GM18868 (cell line): ENCODE measurements around the gene SYT9.

Experiments used
- ATAC-seq: cut with Tn5 transposase; IDR thresholded peaks from one replicate; pipeline ENCODE4 v1.9.1; 2021; ENCODE audit warnings: mild to moderate bottlenecking, moderate library complexity; ENCODE audit not compliant: unreplicated experiment

The SYT9 gene

DNA sequence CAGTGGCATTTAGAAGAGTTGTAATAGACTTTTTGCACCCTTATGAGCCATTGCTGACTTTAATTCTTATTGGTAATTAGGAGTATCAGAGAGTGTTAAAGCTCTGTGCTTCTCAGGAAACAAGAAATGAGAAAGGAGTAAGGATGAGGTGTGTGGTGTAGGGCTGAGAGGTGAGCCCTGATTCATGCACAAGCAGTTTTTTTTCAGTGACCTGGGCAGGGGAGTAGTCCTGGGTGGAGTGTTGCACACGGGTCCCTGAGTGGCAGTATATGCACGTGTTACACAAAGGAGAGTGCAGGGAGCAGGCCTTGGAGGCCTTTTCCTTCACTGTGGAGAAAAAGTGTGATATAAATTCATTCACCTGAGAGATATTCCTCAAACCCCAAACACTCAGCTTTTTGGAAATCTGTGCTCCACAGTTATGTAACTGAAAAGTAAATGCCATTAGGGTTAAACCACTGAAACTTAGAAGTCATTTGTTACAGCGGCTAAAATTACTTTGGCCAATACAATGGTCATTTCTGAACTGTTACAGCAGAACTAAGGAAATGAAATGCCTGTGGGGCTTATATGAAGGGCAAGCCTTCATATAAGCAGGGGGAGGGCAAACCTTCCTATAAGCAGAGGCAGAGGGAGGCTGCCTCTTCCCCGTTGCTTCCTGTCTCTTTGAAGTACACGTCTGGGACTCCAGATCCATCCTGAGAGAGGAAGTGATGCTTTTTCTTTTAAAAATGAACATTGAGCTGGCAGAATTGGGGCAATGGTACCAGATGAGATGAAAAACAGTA, 171.0 kb downstream of the SYT9 start:
- peak; percentile 64 for ATAC-seq

- no peak for ATAC-seq
These were observed 172.2 kb downstream of the SYT9 start for GRCh38 chr11:7423946-7424345.

- ATAC-seq, result no peak
These were observed 176.0 kb downstream of the SYT9 start for GRCh38 chr11:7427733-7428132.

DNA sequence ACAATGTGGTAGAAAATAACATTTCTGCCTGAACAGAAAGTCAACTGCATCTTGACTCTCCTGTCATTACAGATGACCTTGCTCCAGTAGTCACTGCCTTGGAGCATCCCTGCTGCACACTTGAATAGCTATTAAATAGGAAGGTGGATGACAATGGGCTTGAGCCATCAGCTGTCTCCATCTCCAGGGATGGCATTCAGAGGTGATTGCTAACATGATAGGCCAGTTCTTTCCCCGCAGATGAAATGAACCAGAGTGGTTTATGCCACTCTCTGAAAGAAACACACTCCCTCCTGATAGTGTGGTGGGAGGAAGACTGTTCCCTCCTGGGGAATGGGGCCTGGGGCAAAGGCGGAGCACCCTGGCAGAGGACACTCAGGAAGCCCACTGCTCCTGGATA, 176.5 kb downstream of the SYT9 start:
- ATAC-seq, result no peak

DNA sequence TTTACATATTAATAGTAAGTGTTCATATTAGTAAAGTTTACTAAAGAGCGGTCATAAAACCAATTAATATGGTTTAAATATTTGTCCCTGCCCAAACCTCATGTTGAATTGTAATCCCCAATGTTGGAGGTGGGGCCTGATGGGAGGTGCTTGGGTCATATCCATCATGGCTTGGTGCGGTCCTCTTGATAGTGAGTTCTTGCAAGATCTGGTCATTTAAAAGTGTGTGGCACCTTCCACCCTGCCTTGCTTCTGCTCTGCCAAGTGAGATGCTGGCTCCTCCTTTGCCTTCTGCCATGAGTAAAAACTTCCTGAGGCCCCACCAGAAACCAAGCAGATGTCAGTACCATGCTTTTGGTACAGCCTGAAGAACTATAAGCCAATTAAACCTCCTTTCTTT, 178.8 kb downstream of the SYT9 start:
- ATAC-seq, result no peak

GRCh38 chr11:7435176-7435575, 183.5 kb downstream of the SYT9 start:
- ATAC-seq, result no peak

DNA sequence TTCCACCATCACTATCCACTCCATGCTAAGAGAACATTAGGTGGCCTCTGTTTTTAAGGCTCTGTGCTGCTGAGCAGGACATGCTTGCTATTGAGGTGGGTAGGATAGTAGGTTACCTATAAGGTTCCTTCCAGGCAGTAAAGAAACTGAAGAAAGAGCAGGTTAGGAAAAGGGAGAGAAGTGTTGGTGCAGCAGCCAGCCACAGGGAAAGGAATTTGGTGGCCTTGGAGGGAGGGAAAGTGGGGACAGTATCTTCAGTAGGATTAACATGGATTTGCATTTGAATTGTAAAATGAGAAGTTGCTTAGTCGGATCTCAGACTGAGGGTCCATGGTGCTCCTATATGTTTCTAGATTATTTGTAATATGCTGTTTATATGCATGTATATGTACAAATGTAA, 184.4 kb downstream of the SYT9 start:
- no peak for ATAC-seq

DNA sequence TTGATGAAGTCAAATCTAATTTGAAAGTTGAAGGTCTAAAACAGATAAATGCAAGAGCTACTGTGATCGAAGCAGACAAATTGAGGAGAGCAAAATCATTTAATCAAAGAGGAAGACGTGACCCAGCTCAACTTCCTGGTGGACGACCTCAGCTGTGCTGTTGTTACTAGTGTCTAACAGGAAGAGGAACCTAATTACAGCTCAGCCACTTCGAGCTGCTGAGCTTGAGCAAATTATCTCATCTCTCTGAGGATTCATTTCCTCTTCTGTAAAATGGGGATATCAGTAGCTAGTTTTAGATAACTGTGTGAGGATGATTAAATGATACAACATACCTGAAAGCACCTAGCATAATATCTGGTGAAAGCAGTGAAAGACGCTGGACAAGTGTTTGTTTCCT, 185.0 kb downstream of the SYT9 start:
- peak; percentile 96 for ATAC-seq

GRCh38 chr11:7437696-7438095, 186.0 kb downstream of the SYT9 start:
- ATAC-seq, result no peak

- no peak for ATAC-seq
These were observed 188.1 kb downstream of the SYT9 start for GRCh38 chr11:7439746-7440320.

DNA sequence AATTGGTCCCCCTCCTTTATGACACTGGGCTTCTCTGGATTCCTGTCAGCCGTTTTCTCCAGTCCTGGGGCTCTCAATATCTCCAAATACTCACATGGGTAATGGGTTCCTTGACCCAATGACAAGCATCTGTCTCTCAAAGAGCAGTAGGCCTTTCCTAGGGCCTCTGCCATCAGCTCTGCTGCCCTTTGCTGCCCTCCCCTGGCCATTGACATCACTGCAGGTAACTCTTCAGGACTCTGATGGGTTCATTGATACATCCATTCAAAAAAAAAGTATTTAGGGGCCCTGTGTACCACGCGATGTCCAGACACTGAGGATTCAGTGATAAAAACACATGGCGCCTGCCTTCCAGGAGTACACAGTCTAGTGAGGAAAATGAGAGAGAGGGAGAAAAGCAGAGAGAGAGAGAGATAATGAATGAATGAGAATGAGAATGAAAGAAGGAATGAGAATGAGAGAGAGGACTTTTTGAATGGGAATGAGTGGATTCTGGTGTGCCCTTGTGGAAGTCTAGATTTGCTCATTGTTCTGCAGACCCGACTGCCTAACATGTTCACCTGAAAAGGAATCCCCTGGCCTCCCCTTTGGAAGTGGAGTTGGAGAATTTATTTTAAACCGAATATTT, 191.0 kb downstream of the SYT9 start:
- ATAC-seq, result peak; percentile 90

DNA sequence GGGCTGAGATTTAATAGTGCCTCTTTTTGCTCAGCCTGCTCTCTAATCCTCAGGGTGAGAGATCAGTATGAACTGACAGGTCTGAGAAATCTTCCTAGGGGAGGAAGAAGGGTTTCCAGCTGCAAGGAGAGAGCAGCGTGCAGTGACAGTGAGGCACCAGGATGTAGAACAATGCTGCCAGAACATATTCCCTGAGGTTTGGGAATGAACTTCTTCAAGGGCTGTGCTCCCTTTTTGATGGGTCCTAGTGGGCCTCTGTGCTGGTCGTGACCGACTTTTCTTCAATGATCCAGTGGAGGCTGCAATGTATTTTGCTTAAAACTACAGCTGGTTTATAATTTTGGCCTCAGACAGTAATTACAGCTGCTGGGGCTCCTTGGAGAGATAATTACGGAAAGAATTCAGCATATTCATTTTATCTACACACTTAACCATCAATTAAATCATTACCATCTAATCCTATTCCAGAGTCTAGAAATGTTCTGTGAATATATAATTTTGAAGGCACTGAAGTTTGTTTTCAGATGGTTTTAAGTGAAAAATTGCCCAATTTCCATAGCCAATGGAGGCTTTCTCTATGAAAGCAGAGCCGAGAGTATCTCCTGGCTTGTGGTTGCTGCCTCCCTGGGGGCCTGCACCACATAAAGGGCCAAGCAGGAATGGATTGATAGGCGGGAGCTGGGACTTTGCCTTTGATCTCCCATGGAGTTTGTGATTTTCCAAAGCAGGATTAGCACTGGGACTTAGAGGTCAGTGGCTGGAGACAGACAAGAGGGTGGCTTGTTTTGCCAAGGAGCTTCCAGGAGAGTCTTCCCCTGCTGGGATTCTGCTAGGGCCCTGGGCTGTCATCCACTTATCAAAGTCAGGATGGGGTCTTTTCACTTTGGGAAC, 192.6 kb downstream of the SYT9 start:
- ATAC-seq, result no peak

DNA sequence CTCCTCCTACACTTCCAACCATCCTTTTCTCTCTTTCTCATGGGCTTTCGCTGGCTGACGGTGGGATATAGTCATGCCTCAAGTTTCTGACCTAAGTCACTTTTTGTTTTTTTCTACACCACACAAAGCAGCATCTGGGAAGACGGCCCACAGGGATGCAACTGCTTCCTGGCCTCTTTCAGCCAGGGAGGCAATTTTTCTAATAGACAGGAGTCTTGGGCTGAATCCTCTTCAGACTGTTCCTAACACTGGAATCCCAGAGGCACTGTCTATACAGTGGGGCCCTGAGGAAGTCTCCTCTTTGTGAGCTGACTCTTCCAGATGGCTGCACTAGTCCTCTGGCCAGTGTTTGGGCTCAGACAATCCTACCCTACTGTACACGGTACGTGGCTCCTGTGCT, 193.9 kb downstream of the SYT9 start:
- ATAC-seq, result no peak

GRCh38 chr11:7448201-7448600, 196.5 kb downstream of the SYT9 start:
- no peak for ATAC-seq

- no peak for ATAC-seq
These were observed 197.6 kb downstream of the SYT9 start for GRCh38 chr11:7449211-7449840.

DNA sequence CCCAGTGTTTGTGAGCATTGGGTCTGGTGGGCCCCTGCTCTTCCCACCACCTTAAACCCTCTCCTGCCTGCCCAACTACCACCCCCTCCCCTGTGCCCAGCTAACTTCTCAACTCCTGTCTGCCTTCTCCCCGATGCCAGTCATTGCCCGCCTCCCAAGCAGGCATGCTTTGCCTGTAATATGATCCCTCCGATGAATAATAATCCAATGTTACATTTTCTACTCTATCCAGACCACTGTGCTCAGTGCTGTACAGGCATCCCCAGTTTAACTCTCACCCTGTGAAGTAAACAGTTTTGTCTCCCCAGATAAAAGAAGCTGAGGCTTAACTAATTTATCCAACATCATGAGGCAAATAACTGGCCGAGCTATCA, 198.1 kb downstream of the SYT9 start:
- no peak for ATAC-seq

- no peak for ATAC-seq
These were observed 199.1 kb downstream of the SYT9 start for GRCh38 chr11:7450836-7451235.

DNA sequence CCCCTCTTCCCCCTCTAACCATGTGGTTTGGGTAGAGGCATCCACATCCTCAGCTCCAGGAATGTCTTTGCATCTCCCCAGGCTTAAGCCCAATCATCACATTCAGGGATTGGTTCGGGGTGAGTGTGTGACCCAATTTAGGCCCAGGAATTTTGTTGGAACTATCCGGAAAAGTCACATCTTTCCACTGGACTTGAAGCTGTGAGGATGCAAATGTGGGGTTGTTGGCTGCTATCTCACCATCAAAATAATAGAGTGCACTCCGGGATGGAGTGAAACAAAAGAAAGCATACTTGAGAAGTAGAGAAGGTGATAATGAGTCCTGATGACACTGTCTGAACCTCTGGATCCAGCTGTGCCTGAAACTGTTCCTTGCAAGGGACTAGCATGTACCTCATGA, 199.8 kb downstream of the SYT9 start:
- no peak for ATAC-seq

- ATAC-seq, result no peak
These were observed 200.3 kb downstream of the SYT9 start for GRCh38 chr11:7451952-7452494.

- no peak for ATAC-seq
These were observed 203.2 kb downstream of the SYT9 start for GRCh38 chr11:7454854-7455253.

DNA sequence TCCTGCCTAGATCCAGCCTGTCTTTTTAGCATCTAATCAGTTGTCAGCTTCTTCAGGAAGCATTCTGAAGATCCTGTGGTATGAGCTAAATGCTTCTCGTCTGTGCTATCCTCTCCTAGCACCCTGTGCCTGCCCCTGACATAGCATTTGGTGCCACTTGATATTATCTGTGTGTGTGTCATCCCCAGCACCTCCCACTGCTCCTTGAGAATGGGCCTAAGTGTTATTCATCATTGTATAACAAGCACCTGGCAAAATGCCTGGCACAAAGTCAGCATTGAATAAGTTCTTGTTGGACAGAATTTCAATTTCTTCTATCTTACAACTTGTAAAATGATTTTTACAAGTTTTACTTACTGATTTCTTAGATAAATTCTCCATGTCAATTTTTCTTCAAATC, 205.5 kb downstream of the SYT9 start:
- ATAC-seq, result no peak
